Fibroblast of the aortic adventitia (primary cell): ENCODE results near the gene KRTAP20-2. TPM values are rescaled to one million over a fixed set of nuclear protein-coding genes. Genes with fewer than 3 reads are reported as not detected.

Experiments
- DNase-seq: peaks from one replicate; pipeline ENCODE4 v3.0.0-alpha.2; 2010; ENCODE audit warnings: low read depth
- H3K4me3 ChIP-seq: 2 replicates; pipeline ENCODE4 v1.5.1; 2011; ENCODE audit warnings: low read depth, mild to moderate bottlenecking, control low read depth, low read length, moderate library complexity
- CTCF ChIP-seq: IDR thresholded peaks from 2 replicates; pipeline ENCODE4 v1.5.1; 2011; ENCODE audit warnings: mild to moderate bottlenecking, low read length, control low read depth, inconsistent platforms; ENCODE audit not compliant: insufficient read depth
- total RNA-seq: library from RNA; depleted of rRNA; stranded (reverse); fragments of >200 nt; gene quantifications from 2 replicates; pipeline ENCODE4 v1.2.3, GENCODE V29; 2012; ENCODE audit warnings: low replicate concordance

The KRTAP20-2 gene
- total RNA-seq, 1 donor: not detected

GRCh38 chr21:30613836-30614235 is 21.2 kb upstream of the KRTAP20-2 start, which contains the start of gene KRTAP6-1:
KRTAP6-1 (minus strand) TSS chr21:30613930; CDS start chr21:30613904, 26 bp downstream.
- H3K4me3 ChIP-seq: no peak within 1 kb of the TSS
- no peak for TF ChIP-seq CTCF
- DNase-seq: no peak

GRCh38 chr21:30615199-30615598 is 19.8 kb upstream of the KRTAP20-2 start:
- no peak overlapping the region for H3K4me3 ChIP-seq
- no peak for DNase-seq
- no peak for TF ChIP-seq CTCF

- DNase-seq: no peak
- TF ChIP-seq CTCF: no peak
- H3K4me3 ChIP-seq: no peak within 1 kb of the TSS
Measured at GRCh38 chr21:30616125-30616524, 18.9 kb upstream of the KRTAP20-2 start, which contains the start of gene KRTAP20-1. KRTAP20-1 (plus strand) TSS chr21:30616425; CDS start chr21:30616455, 30 bp downstream.

GRCh38 chr21:30620080-30620479 is 14.9 kb upstream of the KRTAP20-2 start:
- no peak for TF ChIP-seq CTCF
- H3K4me3 ChIP-seq: no peak overlapping the region
- no peak for DNase-seq

- no peak within 1 kb of the TSS for H3K4me3 ChIP-seq
- TF ChIP-seq CTCF: no peak
- DNase-seq: no peak
Measured at GRCh38 chr21:30620522-30620921, 14.5 kb upstream of the KRTAP20-2 start, which contains the start of gene KRTAP20-4. KRTAP20-4 (plus strand) TSS chr21:30620627.

GRCh38 chr21:30623362-30623761 is 11.6 kb upstream of the KRTAP20-2 start:
- no peak for TF ChIP-seq CTCF
- no peak overlapping the region for H3K4me3 ChIP-seq
- DNase-seq: no peak
